LNCAP (cell line): ENCODE measurements around the gene EBLN1.

Source experiments
- TF ChIP-seq, protein P1 (sequence below): fragments of 450-650 bp; IDR thresholded peaks from 2 replicates; pipeline ENCODE4 v1.5.1; 2017; ENCODE audit warnings: mild to moderate bottlenecking

The EBLN1 gene

DNA sequence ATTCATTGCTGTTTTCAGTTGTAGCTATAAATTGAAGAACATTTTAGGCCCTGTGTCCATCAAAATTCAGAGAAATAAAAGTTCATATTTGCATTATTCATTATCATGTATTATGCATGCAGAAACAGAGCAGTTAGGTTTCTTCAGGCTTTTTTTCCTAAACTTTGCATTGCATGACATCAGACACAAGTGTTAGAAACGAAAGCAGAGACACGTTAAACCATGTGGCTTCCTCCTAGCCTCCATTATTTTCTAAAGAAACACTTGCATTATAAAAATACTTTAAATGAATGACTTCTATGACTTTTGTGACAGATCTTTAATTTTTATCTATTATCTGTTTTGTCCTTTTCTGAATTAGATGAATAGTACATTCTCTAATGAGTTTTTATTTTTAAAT, 8.8 kb upstream of the EBLN1 start:
- TF ChIP-seq, protein P1, sequence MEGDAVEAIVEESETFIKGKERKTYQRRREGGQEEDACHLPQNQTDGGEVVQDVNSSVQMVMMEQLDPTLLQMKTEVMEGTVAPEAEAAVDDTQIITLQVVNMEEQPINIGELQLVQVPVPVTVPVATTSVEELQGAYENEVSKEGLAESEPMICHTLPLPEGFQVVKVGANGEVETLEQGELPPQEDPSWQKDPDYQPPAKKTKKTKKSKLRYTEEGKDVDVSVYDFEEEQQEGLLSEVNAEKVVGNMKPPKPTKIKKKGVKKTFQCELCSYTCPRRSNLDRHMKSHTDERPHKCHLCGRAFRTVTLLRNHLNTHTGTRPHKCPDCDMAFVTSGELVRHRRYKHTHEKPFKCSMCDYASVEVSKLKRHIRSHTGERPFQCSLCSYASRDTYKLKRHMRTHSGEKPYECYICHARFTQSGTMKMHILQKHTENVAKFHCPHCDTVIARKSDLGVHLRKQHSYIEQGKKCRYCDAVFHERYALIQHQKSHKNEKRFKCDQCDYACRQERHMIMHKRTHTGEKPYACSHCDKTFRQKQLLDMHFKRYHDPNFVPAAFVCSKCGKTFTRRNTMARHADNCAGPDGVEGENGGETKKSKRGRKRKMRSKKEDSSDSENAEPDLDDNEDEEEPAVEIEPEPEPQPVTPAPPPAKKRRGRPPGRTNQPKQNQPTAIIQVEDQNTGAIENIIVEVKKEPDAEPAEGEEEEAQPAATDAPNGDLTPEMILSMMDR, result no peak

DNA sequence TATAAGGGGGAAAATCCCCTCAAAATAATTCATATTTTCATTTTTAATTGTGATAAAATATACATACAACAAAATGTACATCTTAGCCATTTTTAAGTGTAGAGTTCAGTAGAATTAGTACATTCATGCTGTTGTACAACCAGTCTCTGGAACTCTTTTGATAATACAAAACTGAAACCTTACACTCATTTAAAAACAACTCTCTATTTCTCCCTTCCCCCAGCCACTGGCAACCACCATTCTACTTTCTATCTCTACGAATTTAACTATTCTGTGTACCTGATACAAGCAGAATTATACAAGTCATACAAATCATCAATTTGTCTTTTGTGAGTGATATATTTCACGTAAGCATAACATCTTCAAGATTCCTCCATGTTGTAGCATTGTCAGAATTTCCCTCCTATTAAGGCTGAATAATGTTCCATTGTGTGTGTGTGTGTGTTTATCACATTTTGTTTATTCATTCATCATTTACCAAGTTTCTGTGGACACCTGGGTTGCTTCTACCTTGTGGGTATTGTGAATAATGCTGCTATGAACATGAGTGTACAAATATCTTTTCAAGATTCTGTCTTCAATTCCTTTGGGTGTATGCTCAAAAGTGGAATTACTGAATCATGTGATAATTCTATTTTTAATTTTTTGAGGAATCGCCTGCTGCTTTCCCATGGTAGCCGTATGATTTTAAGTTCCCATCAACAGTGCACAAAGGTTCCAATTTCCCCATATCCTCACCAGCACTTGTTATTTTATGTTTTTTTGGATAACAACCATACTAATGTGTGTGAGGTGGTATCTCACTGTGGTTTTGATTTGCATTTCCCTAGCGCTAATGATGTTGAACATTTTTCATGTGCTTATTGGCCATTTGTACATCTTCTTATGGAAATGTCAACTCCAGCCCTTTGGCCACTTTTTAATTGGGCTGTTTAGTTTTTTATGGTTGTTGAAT, 4.7 kb upstream of the EBLN1 start:
- TF ChIP-seq, protein P1, result no peak

DNA sequence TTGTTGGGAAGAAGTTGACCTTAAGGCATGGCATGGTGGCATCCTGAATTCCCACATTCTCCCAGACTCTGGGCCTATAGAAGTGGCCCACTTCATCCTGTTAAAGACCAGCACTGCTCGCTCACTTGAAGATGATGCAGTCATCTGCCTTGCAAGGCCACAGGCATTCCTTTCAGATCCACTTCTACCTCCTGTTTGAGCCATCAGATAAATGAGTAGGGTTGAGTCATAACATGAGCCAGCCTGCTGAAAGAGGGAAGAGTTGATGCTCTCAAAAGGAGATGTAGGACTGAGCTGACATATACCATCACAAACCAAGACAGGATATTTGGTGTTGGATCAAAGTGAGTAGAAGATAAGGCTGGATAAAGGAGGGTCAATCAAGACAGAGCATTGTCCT, 1.5 kb upstream of the EBLN1 start:
- TF ChIP-seq, protein P1, result no peak

DNA sequence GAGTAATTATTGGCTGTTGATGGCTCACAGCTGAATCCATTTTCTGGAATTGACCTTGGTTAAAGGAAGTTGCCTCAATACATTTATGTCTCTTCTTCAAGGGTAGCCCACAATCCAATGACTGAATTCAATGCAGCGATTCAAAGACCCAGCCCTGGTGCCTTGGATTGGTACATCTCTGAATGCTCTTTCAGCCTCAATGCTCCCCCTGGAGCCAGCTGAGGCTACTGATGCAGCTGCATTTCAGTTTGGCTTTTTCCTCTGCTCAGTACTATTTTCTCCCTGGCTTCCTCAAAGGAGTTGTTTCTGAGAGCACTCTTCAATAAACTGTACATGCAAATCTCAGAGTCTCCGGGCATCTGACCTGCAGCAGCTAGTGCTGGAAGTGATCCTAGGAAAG, 633 bp upstream of the EBLN1 start:
- TF ChIP-seq, protein P1, result peak; percentile 30

DNA sequence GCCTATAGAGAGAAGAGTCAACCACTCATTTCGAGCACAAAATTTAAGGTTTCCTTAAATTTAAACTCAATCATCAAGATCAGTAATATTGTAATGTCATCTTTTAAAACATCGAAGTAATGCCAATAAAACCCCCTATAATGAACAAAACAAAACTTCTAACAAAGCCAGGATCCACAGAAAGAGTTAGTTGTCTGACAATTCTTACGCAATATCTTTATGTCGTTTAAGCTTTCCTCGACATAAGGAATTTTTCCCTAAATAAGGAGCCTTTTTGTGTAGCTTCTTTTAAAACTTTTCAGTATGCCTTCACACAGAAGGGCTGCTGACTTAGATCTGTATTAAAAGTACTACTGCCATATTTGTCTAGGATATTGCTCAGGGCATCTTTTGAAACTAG, 7.5 kb downstream of the EBLN1 start:
- TF ChIP-seq, protein P1, result no peak

- TF ChIP-seq, protein P1, result no peak
Measured at GRCh38 chr10:22193945-22194344, 23.9 kb downstream of the EBLN1 start.

DNA sequence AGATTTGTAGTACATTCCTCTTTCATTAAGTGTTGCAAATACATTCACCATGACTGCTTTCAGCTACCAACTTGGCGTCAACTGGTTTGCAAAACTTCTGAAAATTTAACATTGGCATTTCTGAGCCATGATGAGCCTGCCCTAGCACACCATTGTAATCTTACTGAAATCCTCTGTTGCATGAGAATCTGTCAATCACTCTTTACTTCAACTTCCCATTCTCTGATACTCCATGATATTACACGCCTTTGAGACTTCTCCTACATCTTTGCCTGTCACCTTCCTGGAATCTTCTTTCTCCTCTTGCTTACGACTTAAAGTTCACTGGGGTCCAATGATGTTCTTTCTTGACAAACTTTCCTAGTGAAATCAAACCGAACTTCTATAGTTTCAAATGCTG, 32.2 kb downstream of the EBLN1 start:
- TF ChIP-seq, protein P1, result no peak
